ENCODE data around the gene TENM4. TPM values are rescaled to one million over a fixed set of nuclear protein-coding genes. Genes with fewer than 3 reads are reported as not detected.

TENM4 gene
- total and polyA plus RNA-seq, 4 donors: 0.02 to 0.33 (median 0.14) TPM

DNA sequence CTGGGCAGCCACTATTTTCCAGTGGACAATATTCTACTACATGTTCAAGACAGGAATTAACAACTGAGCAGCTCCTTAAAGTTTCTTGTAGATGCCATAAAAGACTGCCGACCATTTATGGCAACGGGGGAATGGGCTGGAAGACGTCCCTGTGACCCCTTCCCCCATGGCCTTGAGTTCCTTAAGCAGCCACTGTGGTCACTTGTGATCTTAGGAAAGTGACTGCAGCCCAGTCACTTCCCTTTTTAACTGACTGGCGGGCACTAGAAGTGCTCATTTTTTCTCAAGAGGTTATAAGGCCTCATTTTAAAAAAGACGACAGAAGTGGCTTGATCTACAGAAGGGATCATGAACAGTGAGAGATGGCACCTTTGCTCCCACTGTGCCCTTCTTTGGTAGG lies 713.0 kb downstream of the TENM4 start (continued):
- TF ChIP-seq SP1 (IDR thresholded peaks at IDR 0.05): no peak

DNA sequence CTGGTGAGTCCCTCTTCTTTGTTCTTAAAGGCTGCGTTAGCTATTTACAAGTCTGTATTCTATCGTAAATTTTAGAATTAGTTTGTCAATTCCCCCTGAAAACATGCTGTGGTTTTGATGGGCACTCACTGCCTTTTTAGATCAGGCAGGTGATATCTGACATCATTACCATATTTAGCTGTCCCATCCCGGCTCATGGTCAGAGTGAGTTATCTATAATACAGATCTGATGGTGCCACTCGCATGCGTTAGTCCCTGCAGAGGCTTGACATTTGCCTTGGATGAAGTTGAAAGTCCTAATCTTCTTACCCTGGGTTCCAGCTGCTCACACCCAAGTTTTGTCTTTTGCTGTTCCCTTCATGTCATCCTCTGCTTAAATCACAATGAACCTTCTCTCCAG lies 715.6 kb downstream of the TENM4 start:
- WGBS: 83% methylated on average over 5 of the region's 5 CpGs
- H3K4me3 ChIP-seq (ENCODE audit: low read depth in 1 of 3, low read length in 3 of 3): no peak overlapping the region
- no peak overlapping the region for H3K27ac ChIP-seq (ENCODE audit: low read depth in 1 of 2, low read length in 2 of 2)
- H3K27me3 ChIP-seq (ENCODE audit: control insufficient read depth in 4 of 4, insufficient read depth in 4 of 4, low read length in 3 of 4): peaks cover 0 to 3% (median 0%) of the 10 kb centered on the region in 4 donors
- peaks cover 0 to 3% (median under 1%) of the 10 kb centered on the region in 4 donors for H3K4me1 ChIP-seq (ENCODE audit: control insufficient read depth in 4 of 4, insufficient read depth in 4 of 4, low read length in 3 of 4)
- DNase-seq (ENCODE audit: low spot score): no peak
- H3K9ac ChIP-seq (ENCODE audit: low read depth in 1 of 2, low read length in 2 of 2): no peak overlapping the region
- H3K9me3 ChIP-seq (ENCODE audit: control insufficient read depth in 4 of 4, low read length in 3 of 4): no peaks in the 10 kb centered on the region
- TF ChIP-seq REST (IDR thresholded peaks at IDR 0.05): no peak
- no peak for TF ChIP-seq HNF4A (conservative IDR thresholded peaks at IDR 0.05)
- no peak for TF ChIP-seq JUND (IDR thresholded peaks at IDR 0.05)
- TF ChIP-seq, protein P1, sequence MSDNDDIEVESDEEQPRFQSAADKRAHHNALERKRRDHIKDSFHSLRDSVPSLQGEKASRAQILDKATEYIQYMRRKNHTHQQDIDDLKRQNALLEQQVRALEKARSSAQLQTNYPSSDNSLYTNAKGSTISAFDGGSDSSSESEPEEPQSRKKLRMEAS (IDR thresholded peaks at IDR 0.05): no peak
- TF ChIP-seq GABPA (IDR thresholded peaks at IDR 0.05 in 1 of 2, conservative IDR thresholded peaks at IDR 0.05 in 1 of 2): no peak
- no peak for TF ChIP-seq NR2F2 (IDR thresholded peaks at IDR 0.05)
- TF ChIP-seq ZBTB33 (IDR thresholded peaks at IDR 0.05): no peak
- no peak for TF ChIP-seq FOXA2 (IDR thresholded peaks at IDR 0.05)
- TF ChIP-seq EGR1 (IDR thresholded peaks at IDR 0.05; ENCODE audit: low read depth in 2 of 2): no peak
- no peak for TF ChIP-seq HNF4G (IDR thresholded peaks at IDR 0.05)
- no peak for TF ChIP-seq RAD21 (IDR thresholded peaks at IDR 0.05)
- TF ChIP-seq FOXA1 (IDR thresholded peaks at IDR 0.05): no peak
- TF ChIP-seq TAF1 (conservative IDR thresholded peaks at IDR 0.05): no peak
- no peaks in the 10 kb centered on the region for H3K36me3 ChIP-seq (ENCODE audit: control insufficient read depth in 4 of 4, insufficient read depth in 3 of 4, low read depth in 1 of 4, low read length in 3 of 4)

DNA sequence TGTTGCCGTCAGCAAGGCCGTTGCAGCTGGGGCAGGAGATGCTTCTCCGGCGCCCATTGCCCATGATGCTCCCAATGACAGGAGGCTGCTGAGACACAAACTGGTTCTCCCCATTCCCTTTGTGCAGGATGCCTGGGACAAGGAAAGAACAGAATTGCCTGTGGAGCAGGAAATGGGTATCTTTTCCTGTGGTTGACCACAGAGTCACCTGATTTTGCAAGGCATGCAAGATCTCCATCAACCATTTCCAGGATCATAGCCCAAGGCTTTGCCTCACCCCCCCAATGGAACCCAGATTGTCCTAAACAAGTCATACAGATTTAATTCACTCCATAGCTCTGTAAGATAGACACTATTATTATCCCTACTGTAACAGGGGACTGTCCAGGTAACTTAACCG lies 718.0 kb downstream of the TENM4 start:
- H3K36me3 ChIP-seq (ENCODE audit: control insufficient read depth in 4 of 4, insufficient read depth in 3 of 4, low read depth in 1 of 4, low read length in 3 of 4): no peaks in the 10 kb centered on the region
- no peak overlapping the region for H3K9ac ChIP-seq (ENCODE audit: low read depth in 1 of 2, low read length in 2 of 2)
- WGBS: 94% methylated on average over 5 of the region's 5 CpGs
- TF ChIP-seq FOXA1 (IDR thresholded peaks at IDR 0.05) (no peak), TAF1 (conservative IDR thresholded peaks at IDR 0.05) (no peak), RAD21 (IDR thresholded peaks at IDR 0.05) (no peak), REST (IDR thresholded peaks at IDR 0.05) (no peak), FOXA2 (IDR thresholded peaks at IDR 0.05) (no peak), HNF4G (IDR thresholded peaks at IDR 0.05) (no peak), JUND (IDR thresholded peaks at IDR 0.05) (no peak), YY1 (IDR thresholded peaks at IDR 0.05) (no peak)
- TF ChIP-seq, protein P2, sequence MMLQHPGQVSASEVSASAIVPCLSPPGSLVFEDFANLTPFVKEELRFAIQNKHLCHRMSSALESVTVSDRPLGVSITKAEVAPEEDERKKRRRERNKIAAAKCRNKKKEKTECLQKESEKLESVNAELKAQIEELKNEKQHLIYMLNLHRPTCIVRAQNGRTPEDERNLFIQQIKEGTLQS (IDR thresholded peaks at IDR 0.05): no peak
- TF ChIP-seq, protein P3, sequence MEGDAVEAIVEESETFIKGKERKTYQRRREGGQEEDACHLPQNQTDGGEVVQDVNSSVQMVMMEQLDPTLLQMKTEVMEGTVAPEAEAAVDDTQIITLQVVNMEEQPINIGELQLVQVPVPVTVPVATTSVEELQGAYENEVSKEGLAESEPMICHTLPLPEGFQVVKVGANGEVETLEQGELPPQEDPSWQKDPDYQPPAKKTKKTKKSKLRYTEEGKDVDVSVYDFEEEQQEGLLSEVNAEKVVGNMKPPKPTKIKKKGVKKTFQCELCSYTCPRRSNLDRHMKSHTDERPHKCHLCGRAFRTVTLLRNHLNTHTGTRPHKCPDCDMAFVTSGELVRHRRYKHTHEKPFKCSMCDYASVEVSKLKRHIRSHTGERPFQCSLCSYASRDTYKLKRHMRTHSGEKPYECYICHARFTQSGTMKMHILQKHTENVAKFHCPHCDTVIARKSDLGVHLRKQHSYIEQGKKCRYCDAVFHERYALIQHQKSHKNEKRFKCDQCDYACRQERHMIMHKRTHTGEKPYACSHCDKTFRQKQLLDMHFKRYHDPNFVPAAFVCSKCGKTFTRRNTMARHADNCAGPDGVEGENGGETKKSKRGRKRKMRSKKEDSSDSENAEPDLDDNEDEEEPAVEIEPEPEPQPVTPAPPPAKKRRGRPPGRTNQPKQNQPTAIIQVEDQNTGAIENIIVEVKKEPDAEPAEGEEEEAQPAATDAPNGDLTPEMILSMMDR (IDR thresholded peaks at IDR 0.05; ENCODE audit: low read depth, low read length, missing input control): no peak
- TF ChIP-seq, protein P1 (IDR thresholded peaks at IDR 0.05): no peak
- peaks cover 0 to 3% (median 0%) of the 10 kb centered on the region in 4 donors for H3K27me3 ChIP-seq (ENCODE audit: control insufficient read depth in 4 of 4, insufficient read depth in 4 of 4, low read length in 3 of 4)
- H3K27ac ChIP-seq (ENCODE audit: low read depth in 1 of 2, low read length in 2 of 2): no peak overlapping the region
- no peaks in the 10 kb centered on the region for H3K4me1 ChIP-seq (ENCODE audit: control insufficient read depth in 4 of 4, insufficient read depth in 4 of 4, low read length in 3 of 4)
- no peak for DNase-seq (ENCODE audit: low spot score)
- no peak overlapping the region for H3K4me3 ChIP-seq (ENCODE audit: low read depth in 1 of 3, low read length in 3 of 3)
- H3K9me3 ChIP-seq (ENCODE audit: control insufficient read depth in 4 of 4, low read length in 3 of 4): no peaks in the 10 kb centered on the region
